ENCODE results near the gene NBAS. TPM values are rescaled to one million over a fixed set of nuclear protein-coding genes. Genes with fewer than 3 reads are reported as not detected.

Gene NBAS
- total RNA-seq, 1 experiment from 2014 or later = 46.4 TPM

- peaks cover 10% of the 10 kb centered on the region for H3K36me3 Mint-ChIP-seq (ENCODE audit: insufficient read depth, unreplicated experiment)
- no peaks in the 10 kb centered on the region for H3K27me3 Mint-ChIP-seq (ENCODE audit: insufficient read depth, unreplicated experiment)
- intact Hi-C loops (cut with micrococcal nuclease) = no loop called here
- H3K4me3 Mint-ChIP-seq (ENCODE audit: unreplicated experiment) = no peak overlapping the region
- ChIA-PET POLR2A (no interaction called here), CTCF (interaction anchor here (1.0 kb wide), 1 partner anchor 217 kb away, joined by 4 read pairs; no protein-coding TSS in a partner anchor)
- DNase-seq (ENCODE audit: unreplicated experiment) = peak; percentile 63
- H3K9me3 Mint-ChIP-seq (ENCODE audit: unreplicated experiment) = no peaks in the 10 kb centered on the region
- BruUV-seq (replicated peaks) = TSS peak; percentile 24
- peak overlapping the region; percentile 42 for H3K27ac Mint-ChIP-seq (ENCODE audit: low read depth, unreplicated experiment)
- H3K4me1 Mint-ChIP-seq (ENCODE audit: insufficient read depth, unreplicated experiment) = peaks cover 14% of the 10 kb centered on the region
- no peak for TF ChIP-seq CTCF (IDR thresholded peaks at IDR 0.05; ENCODE audit: unreplicated experiment)
Observed at GRCh38 chr2:15359716-15360531, 201.2 kb downstream of the NBAS start.

GRCh38 chr2:15357922-15358321 lies 203.2 kb downstream of the NBAS start:
- no peak for TF ChIP-seq CTCF (IDR thresholded peaks at IDR 0.05; ENCODE audit: unreplicated experiment)
- CTCF ChIA-PET = no interaction called here
- peaks cover 18% of the 10 kb centered on the region for H3K36me3 Mint-ChIP-seq (ENCODE audit: insufficient read depth, unreplicated experiment)
- H3K27me3 Mint-ChIP-seq (ENCODE audit: insufficient read depth, unreplicated experiment) = no peaks in the 10 kb centered on the region
- BruUV-seq (replicated peaks) = no TSS peak
- no peak for DNase-seq (ENCODE audit: unreplicated experiment)
- POLR2A ChIA-PET = no interaction called here
- intact Hi-C loops (cut with micrococcal nuclease) = no loop called here
- H3K4me1 Mint-ChIP-seq (ENCODE audit: insufficient read depth, unreplicated experiment) = peaks cover 8% of the 10 kb centered on the region
- H3K4me3 Mint-ChIP-seq (ENCODE audit: unreplicated experiment) = no peak overlapping the region
- H3K9me3 Mint-ChIP-seq (ENCODE audit: unreplicated experiment) = no peaks in the 10 kb centered on the region
- no peak overlapping the region for H3K27ac Mint-ChIP-seq (ENCODE audit: low read depth, unreplicated experiment)

- CTCF ChIA-PET = no interaction called here
- peaks cover 5% of the 10 kb centered on the region for H3K4me1 Mint-ChIP-seq (ENCODE audit: insufficient read depth, unreplicated experiment)
- H3K9me3 Mint-ChIP-seq (ENCODE audit: unreplicated experiment) = no peaks in the 10 kb centered on the region
- no peak overlapping the region for H3K27ac Mint-ChIP-seq (ENCODE audit: low read depth, unreplicated experiment)
- POLR2A ChIA-PET = no interaction called here
- TF ChIP-seq CTCF (IDR thresholded peaks at IDR 0.05; ENCODE audit: unreplicated experiment) = no peak
- H3K27me3 Mint-ChIP-seq (ENCODE audit: insufficient read depth, unreplicated experiment) = no peaks in the 10 kb centered on the region
- H3K36me3 Mint-ChIP-seq (ENCODE audit: insufficient read depth, unreplicated experiment) = peaks cover 23% of the 10 kb centered on the region
- BruUV-seq (replicated peaks) = no TSS peak
- intact Hi-C loops (cut with micrococcal nuclease) = no loop called here
- DNase-seq (ENCODE audit: unreplicated experiment) = no peak
- H3K4me3 Mint-ChIP-seq (ENCODE audit: unreplicated experiment) = no peak overlapping the region
Observed at GRCh38 chr2:15357186-15357585, 203.9 kb downstream of the NBAS start.

GRCh38 chr2:15355386-15355785 lies 205.7 kb downstream of the NBAS start:
- no TSS peak for BruUV-seq (replicated peaks)
- CTCF ChIA-PET = no interaction called here
- Mint-ChIP-seq H3K4me1 (ENCODE audit: insufficient read depth, unreplicated experiment) (peaks cover 5% of the 10 kb centered on the region), H3K36me3 (ENCODE audit: insufficient read depth, unreplicated experiment) (peaks cover 33% of the 10 kb centered on the region), H3K27ac (ENCODE audit: low read depth, unreplicated experiment) (no peak overlapping the region), H3K4me3 (ENCODE audit: unreplicated experiment) (no peak overlapping the region), H3K27me3 (ENCODE audit: insufficient read depth, unreplicated experiment) (no peaks in the 10 kb centered on the region), H3K9me3 (ENCODE audit: unreplicated experiment) (no peaks in the 10 kb centered on the region)
- TF ChIP-seq CTCF (IDR thresholded peaks at IDR 0.05; ENCODE audit: unreplicated experiment) = no peak
- POLR2A ChIA-PET = interaction anchor here (0.7 kb wide), 1 partner anchor 47 kb away, joined by 3 read pairs; no protein-coding TSS in a partner anchor
- DNase-seq (ENCODE audit: unreplicated experiment) = no peak
- intact Hi-C loops (cut with micrococcal nuclease) = no loop called here

Measured in MCF 10A (cell line).